ENCODE measurements around the gene FBXO24. TPM values are rescaled to one million over a fixed set of nuclear protein-coding genes. Genes with fewer than 3 reads are reported as not detected.

Gene FBXO24
- polyA plus RNA-seq, 1 of the 3 experiments (the other 2 are of a cell fraction), result 0.94 TPM

DNA sequence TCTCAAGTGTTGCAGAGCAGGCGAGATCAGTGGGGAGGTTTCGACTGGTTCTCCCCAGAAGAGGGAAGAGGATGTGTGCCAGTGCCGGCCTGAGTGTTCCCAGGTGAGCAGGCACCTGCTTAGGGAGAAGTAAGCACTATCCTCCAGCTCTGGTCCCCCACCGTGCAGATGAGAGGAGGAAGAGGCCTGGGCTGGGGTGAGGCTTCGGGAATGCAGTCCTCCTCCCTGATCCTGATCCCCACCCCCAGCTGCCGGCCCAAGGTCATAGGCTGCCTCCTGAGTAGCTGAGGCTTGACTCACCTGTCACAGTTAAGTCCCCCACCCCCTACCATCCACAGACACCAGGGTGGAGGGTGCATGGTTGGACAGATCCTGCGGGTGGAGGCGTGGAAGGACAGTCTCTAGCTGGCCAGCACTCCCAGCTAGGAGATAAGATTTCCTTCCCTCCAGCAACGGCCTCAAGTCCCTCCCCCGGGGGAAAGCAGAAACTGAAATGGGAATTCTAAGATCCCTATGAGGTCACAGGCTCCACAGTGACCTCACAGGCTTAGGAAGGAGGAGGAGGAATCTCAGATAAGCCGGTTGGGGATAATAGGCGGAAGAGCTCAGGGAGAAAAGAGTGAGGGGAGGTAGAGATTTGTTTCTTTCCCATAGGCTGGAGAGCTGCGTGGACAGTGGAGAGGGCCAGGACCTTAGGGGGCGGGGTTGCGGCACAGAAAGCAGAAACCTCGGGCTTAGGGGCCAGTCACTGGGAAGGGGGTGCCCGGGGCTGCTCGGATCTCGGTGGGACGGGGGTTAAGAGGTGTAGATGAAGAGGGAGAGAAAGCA, 1.2 kb upstream of the FBXO24 start:
- H3K79me2 ChIP-seq (ENCODE audit: insufficient read depth), result peaks cover 33% of the 10 kb centered on the region
- peak overlapping the region; percentile 97 for H3K4me2 ChIP-seq
- no peaks in the 10 kb centered on the region for H3K27me3 ChIP-seq (ENCODE audit: insufficient read depth)
- H3F3A ChIP-seq (replicated peaks; ENCODE audit: insufficient read depth), result peaks cover 7% of the 10 kb centered on the region
- CTCF ChIA-PET, result interaction anchor here (0.8 to 11.9 kb wide), 15 partner anchors 8 to 141 kb away, joined by 3 to 149 read pairs (median 7); partner anchors contain the start of genes GIGYF1, PCOLCE, POP7 and TSC22D4
- peaks cover 32% of the 10 kb centered on the region for H4K20me1 ChIP-seq (ENCODE audit: insufficient read depth)
- no peaks in the 10 kb centered on the region for H3K9me2 ChIP-seq
- peak overlapping the region; percentile 83 to 89 for H3K4me3 ChIP-seq (ENCODE audit: low read depth in 2 of 2, low read length in 1 of 2)
- peak overlapping the region; percentile 89 for H3K9ac ChIP-seq
- 26% methylated on average over 20 of the region's 20 CpGs for WGBS (ENCODE audit: low lambda C conversion rate)
- peaks cover 6 to 15% of the 10 kb centered on the region in 2 experiments; a peak in 2 of 4 replicates for H3K4me1 ChIP-seq (ENCODE audit: control insufficient read depth in 1 of 2, insufficient read depth in 2 of 2, low read depth in 1 of 2, low read length in 1 of 2)
- POLR2A ChIA-PET, result interaction anchor here (0.7 to 4.3 kb wide), 5 partner anchors 13 to 102 kb away, joined by 3 to 63 read pairs (median 19); partner anchors contain the start of genes MOSPD3 and PCOLCE
- H3K9me3 ChIP-seq, result no peaks in the 10 kb centered on the region
- H3K27ac ChIP-seq (ENCODE audit: low read depth in 2 of 2, low read length in 1 of 2), result peak overlapping the region; percentile 77 to 94; a peak in 2 of 4 replicates
- TF ChIP-seq, protein P1, sequence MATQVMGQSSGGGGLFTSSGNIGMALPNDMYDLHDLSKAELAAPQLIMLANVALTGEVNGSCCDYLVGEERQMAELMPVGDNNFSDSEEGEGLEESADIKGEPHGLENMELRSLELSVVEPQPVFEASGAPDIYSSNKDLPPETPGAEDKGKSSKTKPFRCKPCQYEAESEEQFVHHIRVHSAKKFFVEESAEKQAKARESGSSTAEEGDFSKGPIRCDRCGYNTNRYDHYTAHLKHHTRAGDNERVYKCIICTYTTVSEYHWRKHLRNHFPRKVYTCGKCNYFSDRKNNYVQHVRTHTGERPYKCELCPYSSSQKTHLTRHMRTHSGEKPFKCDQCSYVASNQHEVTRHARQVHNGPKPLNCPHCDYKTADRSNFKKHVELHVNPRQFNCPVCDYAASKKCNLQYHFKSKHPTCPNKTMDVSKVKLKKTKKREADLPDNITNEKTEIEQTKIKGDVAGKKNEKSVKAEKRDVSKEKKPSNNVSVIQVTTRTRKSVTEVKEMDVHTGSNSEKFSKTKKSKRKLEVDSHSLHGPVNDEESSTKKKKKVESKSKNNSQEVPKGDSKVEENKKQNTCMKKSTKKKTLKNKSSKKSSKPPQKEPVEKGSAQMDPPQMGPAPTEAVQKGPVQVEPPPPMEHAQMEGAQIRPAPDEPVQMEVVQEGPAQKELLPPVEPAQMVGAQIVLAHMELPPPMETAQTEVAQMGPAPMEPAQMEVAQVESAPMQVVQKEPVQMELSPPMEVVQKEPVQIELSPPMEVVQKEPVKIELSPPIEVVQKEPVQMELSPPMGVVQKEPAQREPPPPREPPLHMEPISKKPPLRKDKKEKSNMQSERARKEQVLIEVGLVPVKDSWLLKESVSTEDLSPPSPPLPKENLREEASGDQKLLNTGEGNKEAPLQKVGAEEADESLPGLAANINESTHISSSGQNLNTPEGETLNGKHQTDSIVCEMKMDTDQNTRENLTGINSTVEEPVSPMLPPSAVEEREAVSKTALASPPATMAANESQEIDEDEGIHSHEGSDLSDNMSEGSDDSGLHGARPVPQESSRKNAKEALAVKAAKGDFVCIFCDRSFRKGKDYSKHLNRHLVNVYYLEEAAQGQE (IDR thresholded peaks at IDR 0.05; ENCODE audit: low read depth, low read length), result peak; percentile 43; the same call in 1 of the 2 replicates
- TF ChIP-seq ELF1 (IDR thresholded peaks at IDR 0.05), result no peak
- TF ChIP-seq YY1 (IDR thresholded peaks at IDR 0.05; ENCODE audit: low read depth), result no peak
- peaks cover 6 to 16% of the 10 kb centered on the region in 2 experiments for H3K36me3 ChIP-seq (replicated peaks in 1 of 2; ENCODE audit: control insufficient read depth in 1 of 2, insufficient read depth in 2 of 2, low read length in 1 of 2)
- no peak overlapping the region for H2AFZ ChIP-seq (ENCODE audit: low read depth)
- DNase-seq, result peak; percentile 67

DNA sequence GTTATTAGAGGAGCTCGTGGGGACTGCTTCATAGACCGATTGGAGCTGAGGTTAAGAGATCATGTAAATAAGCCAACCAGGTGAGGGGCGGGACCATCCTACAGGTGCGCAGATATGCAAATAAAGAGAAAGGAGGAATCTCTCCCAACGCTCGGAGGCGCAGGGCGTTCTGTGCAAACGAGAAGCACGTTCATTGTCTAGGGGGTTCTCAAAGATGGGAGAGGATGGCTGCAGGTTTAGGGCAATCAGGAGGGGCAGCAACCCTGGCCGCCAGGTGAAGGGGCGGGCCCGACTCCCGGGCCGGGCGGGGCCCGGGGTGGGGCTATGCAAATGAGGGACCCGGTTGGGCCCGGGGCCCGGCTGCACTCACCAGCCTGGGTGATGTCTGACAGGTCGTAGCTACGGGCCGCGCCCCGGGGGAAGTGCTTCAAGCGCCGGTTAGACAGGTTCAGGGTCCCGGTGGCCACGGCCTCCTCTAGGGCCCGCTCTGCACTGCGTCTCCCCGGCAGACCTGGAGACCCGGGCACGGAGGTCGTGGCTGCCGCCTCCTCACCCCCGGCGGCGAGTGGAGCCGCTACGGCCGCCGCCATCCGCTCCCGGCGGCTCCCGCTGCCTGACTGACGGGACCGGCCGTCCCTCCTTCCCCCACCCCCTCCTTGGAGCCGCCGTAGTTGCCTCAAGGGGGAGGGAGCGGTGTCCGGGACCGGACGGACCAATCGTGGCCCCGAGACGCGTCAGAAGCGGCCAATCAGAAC, 440 bp upstream of the FBXO24 start, which contains the start of gene LRCH4:
Gene LRCH4, minus strand, starts transcription at position 619 of the 755 bp plus-strand sequence. Its CDS starts 29 bp downstream, at position 590.
- CTCF ChIA-PET, result interaction anchor here (0.8 to 11.9 kb wide), 15 partner anchors 9 to 140 kb away, joined by 3 to 149 read pairs (median 10); partner anchors contain the start of genes GIGYF1, PCOLCE and TSC22D4
- Histone ChIP-seq H3K79me2 (ENCODE audit: insufficient read depth) (peaks cover 33% of the 10 kb centered on the region), H3K9me2 (no peaks in the 10 kb centered on the region), H4K20me1 (ENCODE audit: insufficient read depth) (peaks cover 32% of the 10 kb centered on the region), H3K36me3 (replicated peaks in 1 of 2; ENCODE audit: control insufficient read depth in 1 of 2, insufficient read depth in 2 of 2, low read length in 1 of 2) (peaks cover 6 to 16% of the 10 kb centered on the region in 2 experiments), H3K27me3 (ENCODE audit: insufficient read depth) (no peaks in the 10 kb centered on the region), H3K4me2 (peak within 1 kb of the TSS; percentile 97), H2AFZ (ENCODE audit: low read depth) (peak within 1 kb of the TSS; percentile 96), H3F3A (replicated peaks; ENCODE audit: insufficient read depth) (peaks cover 7% of the 10 kb centered on the region), H3K9me3 (no peaks in the 10 kb centered on the region), H3K27ac (ENCODE audit: low read depth in 2 of 2, low read length in 1 of 2) (peak within 1 kb of the TSS; percentile 77 to 94), H3K9ac (peak within 1 kb of the TSS; percentile 89), H3K4me3 (ENCODE audit: low read depth in 2 of 2, low read length in 1 of 2) (peak within 1 kb of the TSS; percentile 83 to 92), H3K4me1 (ENCODE audit: control insufficient read depth in 1 of 2, insufficient read depth in 2 of 2, low read depth in 1 of 2, low read length in 1 of 2) (peaks cover 6 to 15% of the 10 kb centered on the region in 2 experiments; a peak in 2 of 4 replicates)
- DNase-seq, result peak; percentile 90
- POLR2A ChIA-PET, result interaction anchor here (0.6 to 4.3 kb wide), 26 partner anchors 8 to 304 kb away, joined by 3 to 63 read pairs (median 4); partner anchors contain the start of genes AGFG2, EPHB4, GNB2 and MOSPD3
- 2% methylated on average over 31 of the region's 61 CpGs for WGBS (ENCODE audit: low lambda C conversion rate)
- TF ChIP-seq ELF1 (IDR thresholded peaks at IDR 0.05) (peak; percentile 78), CHD2 (IDR thresholded peaks at IDR 0.05; ENCODE audit: low read length, partially characterized antibody) (peak; percentile 96), GABPA (IDR thresholded peaks at IDR 0.05; ENCODE audit: low read depth) (peak; percentile 61), FOSL2 (IDR thresholded peaks at IDR 0.05; ENCODE audit: borderline replicate concordance, low read depth) (no peak), MXI1 (IDR thresholded peaks at IDR 0.05; ENCODE audit: low read depth, low read length) (peak; percentile 56), POLR2AphosphoS5 (IDR thresholded peaks at IDR 0.05; ENCODE audit: low read depth, low read length) (peak; percentile 98), FOXJ3 (CRISPR knock-in tag; IDR thresholded peaks at IDR 0.05) (no peak), SIN3A (IDR thresholded peaks at IDR 0.05; ENCODE audit: borderline replicate concordance, low read depth, low read length) (peak; percentile 94)
- TF ChIP-seq, protein P2, sequence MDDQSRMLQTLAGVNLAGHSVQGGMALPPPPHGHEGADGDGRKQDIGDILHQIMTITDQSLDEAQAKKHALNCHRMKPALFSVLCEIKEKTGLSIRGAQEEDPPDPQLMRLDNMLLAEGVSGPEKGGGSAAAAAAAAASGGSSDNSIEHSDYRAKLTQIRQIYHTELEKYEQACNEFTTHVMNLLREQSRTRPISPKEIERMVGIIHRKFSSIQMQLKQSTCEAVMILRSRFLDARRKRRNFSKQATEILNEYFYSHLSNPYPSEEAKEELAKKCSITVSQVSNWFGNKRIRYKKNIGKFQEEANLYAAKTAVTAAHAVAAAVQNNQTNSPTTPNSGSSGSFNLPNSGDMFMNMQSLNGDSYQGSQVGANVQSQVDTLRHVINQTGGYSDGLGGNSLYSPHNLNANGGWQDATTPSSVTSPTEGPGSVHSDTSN (IDR thresholded peaks at IDR 0.05), result peak; percentile 75
- TF ChIP-seq, protein P3, sequence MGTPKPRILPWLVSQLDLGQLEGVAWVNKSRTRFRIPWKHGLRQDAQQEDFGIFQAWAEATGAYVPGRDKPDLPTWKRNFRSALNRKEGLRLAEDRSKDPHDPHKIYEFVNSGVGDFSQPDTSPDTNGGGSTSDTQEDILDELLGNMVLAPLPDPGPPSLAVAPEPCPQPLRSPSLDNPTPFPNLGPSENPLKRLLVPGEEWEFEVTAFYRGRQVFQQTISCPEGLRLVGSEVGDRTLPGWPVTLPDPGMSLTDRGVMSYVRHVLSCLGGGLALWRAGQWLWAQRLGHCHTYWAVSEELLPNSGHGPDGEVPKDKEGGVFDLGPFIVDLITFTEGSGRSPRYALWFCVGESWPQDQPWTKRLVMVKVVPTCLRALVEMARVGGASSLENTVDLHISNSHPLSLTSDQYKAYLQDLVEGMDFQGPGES (IDR thresholded peaks at IDR 0.05; ENCODE audit: low read depth, low read length), result no peak
- TF ChIP-seq, protein P4, sequence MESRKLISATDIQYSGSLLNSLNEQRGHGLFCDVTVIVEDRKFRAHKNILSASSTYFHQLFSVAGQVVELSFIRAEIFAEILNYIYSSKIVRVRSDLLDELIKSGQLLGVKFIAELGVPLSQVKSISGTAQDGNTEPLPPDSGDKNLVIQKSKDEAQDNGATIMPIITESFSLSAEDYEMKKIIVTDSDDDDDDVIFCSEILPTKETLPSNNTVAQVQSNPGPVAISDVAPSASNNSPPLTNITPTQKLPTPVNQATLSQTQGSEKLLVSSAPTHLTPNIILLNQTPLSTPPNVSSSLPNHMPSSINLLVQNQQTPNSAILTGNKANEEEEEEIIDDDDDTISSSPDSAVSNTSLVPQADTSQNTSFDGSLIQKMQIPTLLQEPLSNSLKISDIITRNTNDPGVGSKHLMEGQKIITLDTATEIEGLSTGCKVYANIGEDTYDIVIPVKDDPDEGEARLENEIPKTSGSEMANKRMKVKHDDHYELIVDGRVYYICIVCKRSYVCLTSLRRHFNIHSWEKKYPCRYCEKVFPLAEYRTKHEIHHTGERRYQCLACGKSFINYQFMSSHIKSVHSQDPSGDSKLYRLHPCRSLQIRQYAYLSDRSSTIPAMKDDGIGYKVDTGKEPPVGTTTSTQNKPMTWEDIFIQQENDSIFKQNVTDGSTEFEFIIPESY (IDR thresholded peaks at IDR 0.05; ENCODE audit: borderline replicate concordance, low read depth), result peak; percentile 66; the same call in 1 of the 2 replicates
- TF ChIP-seq, protein P5, sequence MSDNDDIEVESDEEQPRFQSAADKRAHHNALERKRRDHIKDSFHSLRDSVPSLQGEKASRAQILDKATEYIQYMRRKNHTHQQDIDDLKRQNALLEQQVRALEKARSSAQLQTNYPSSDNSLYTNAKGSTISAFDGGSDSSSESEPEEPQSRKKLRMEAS (IDR thresholded peaks at IDR 0.05; ENCODE audit: low read depth), result peak; percentile 87
